ENCODE data around the gene NTN1. TPM values are rescaled to one million over a fixed set of nuclear protein-coding genes. Genes with fewer than 3 reads are reported as not detected.

The NTN1 gene
- polyA plus RNA-seq, 3 donors = 0.03 to 0.04 TPM; not detected in 1

DNA sequence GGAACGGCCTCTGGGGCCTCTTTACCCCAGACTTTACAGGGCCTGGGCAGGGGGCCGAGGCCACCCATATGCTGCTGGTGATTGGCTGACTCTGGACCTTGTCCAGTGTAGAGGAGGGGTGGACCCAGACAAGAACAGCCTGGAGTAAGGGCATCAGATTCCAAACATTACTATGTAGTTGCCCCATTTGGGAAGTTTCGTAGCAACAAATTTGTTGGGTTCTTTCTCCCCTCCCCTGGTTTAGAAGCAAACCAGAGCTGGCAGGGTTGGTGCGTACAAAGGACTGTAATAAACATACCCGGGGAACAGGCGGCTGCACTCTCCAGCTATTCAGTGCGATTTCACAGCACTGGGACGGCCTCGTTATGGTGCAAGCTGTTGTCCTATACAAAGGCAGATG lies 145.5 kb downstream of the NTN1 start:
- intact Hi-C loops (cut with micrococcal nuclease) = no loop called here
- H3K27me3 ChIP-seq (ENCODE audit: control insufficient read depth in 2 of 2, insufficient read depth in 2 of 2, low read length in 2 of 2) = no peaks in the 10 kb centered on the region
- Mint-ChIP-seq H3K27ac (peak overlapping the region in 1 of 7 donors; percentile 38), H3K4me1 (no peaks in the 10 kb centered on the region), H3K9me3 (peaks cover 0 to 2% (median 0%) of the 10 kb centered on the region in 7 donors), H3K27me3 (ENCODE audit: low read depth in 3 of 3) (peaks cover 0 to 5% (median 2%) of the 10 kb centered on the region in 3 donors), H3K4me3 (no peak overlapping the region), H3K36me3 (no peaks in the 10 kb centered on the region)
- H3K4me3 ChIP-seq (replicated peaks in 1 of 3; ENCODE audit: low read depth in 2 of 3, low read length in 3 of 3) = no peak overlapping the region
- no peak overlapping the region for H3K27ac ChIP-seq (ENCODE audit: low read depth in 1 of 2, low read length in 2 of 2)
- no peaks in the 10 kb centered on the region for H4K20me1 ChIP-seq (ENCODE audit: insufficient read depth, low read length)
- H3K36me3 ChIP-seq (replicated peaks in 1 of 2; ENCODE audit: control insufficient read depth in 1 of 2, insufficient read depth in 2 of 2, low read length in 2 of 2) = no peaks in the 10 kb centered on the region
- no peaks in the 10 kb centered on the region for H3K79me2 ChIP-seq (ENCODE audit: insufficient read depth, low read length)
- H3K4me1 ChIP-seq (ENCODE audit: control insufficient read depth in 1 of 2, insufficient read depth in 2 of 2, low read length in 2 of 2) = no peaks in the 10 kb centered on the region
- no peak overlapping the region for H3K4me2 ChIP-seq (replicated peaks; ENCODE audit: extremely low read depth, low read length, poor library complexity, severe bottlenecking)
- 98% methylated on average over 6 of the region's 9 CpGs for WGBS (ENCODE audit: insufficient coverage)
- no peak overlapping the region for H3K9ac ChIP-seq (ENCODE audit: insufficient read depth, low read length, poor library complexity, severe bottlenecking)
- H3K9me3 ChIP-seq (replicated peaks in 1 of 2; ENCODE audit: control insufficient read depth in 1 of 2, insufficient read depth in 1 of 2, low read length in 2 of 2) = no peaks in the 10 kb centered on the region
- H2AFZ ChIP-seq (ENCODE audit: insufficient read depth, low read depth, low read length, poor library complexity, severe bottlenecking) = no peak overlapping the region
- TF ChIP-seq, protein P1, sequence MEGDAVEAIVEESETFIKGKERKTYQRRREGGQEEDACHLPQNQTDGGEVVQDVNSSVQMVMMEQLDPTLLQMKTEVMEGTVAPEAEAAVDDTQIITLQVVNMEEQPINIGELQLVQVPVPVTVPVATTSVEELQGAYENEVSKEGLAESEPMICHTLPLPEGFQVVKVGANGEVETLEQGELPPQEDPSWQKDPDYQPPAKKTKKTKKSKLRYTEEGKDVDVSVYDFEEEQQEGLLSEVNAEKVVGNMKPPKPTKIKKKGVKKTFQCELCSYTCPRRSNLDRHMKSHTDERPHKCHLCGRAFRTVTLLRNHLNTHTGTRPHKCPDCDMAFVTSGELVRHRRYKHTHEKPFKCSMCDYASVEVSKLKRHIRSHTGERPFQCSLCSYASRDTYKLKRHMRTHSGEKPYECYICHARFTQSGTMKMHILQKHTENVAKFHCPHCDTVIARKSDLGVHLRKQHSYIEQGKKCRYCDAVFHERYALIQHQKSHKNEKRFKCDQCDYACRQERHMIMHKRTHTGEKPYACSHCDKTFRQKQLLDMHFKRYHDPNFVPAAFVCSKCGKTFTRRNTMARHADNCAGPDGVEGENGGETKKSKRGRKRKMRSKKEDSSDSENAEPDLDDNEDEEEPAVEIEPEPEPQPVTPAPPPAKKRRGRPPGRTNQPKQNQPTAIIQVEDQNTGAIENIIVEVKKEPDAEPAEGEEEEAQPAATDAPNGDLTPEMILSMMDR (IDR thresholded peaks at IDR 0.05) = no peak
- no peak for DNase-seq

DNA sequence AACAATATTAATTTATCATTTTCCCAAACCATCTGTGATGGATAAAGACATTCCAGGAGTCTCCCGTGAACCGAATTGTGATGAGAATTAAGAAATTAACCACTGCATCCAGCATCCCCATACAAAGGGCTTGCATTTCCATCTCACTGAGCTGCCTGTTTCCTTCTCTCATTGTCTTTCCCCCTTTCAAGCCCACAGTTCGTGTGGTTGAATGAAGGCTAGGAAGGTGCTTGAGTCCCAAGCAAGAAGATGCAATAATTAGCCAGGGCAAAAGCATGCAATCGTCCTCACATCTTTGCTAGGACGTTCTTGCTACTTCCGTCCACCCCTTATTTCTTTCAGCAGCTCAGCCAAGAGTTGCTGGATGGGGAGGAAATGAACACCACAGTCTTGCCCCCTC lies 146.1 kb downstream of the NTN1 start:
- Mint-ChIP-seq H3K36me3 (no peaks in the 10 kb centered on the region), H3K9me3 (peaks cover 0 to 3% (median 0%) of the 10 kb centered on the region in 7 donors), H3K4me3 (no peak overlapping the region), H3K27ac (no peak overlapping the region), H3K4me1 (no peaks in the 10 kb centered on the region), H3K27me3 (ENCODE audit: low read depth in 3 of 3) (peaks cover 0 to 5% (median 2%) of the 10 kb centered on the region in 3 donors)
- H3K4me3 ChIP-seq (replicated peaks in 1 of 3; ENCODE audit: low read depth in 2 of 3, low read length in 3 of 3) = no peak overlapping the region
- intact Hi-C loops (cut with micrococcal nuclease) = no loop called here
- WGBS (ENCODE audit: insufficient coverage) = 80% methylated on average over 1 of the region's 6 CpGs
- no peaks in the 10 kb centered on the region for H3K9me3 ChIP-seq (replicated peaks in 1 of 2; ENCODE audit: control insufficient read depth in 1 of 2, insufficient read depth in 1 of 2, low read length in 2 of 2)
- no peaks in the 10 kb centered on the region for H3K79me2 ChIP-seq (ENCODE audit: insufficient read depth, low read length)
- DNase-seq = no peak
- TF ChIP-seq, protein P1 (IDR thresholded peaks at IDR 0.05) = no peak
- no peaks in the 10 kb centered on the region for H3K27me3 ChIP-seq (ENCODE audit: control insufficient read depth in 2 of 2, insufficient read depth in 2 of 2, low read length in 2 of 2)
- no peak overlapping the region for H2AFZ ChIP-seq (ENCODE audit: insufficient read depth, low read depth, low read length, poor library complexity, severe bottlenecking)
- H3K4me2 ChIP-seq (replicated peaks; ENCODE audit: extremely low read depth, low read length, poor library complexity, severe bottlenecking) = no peak overlapping the region
- no peaks in the 10 kb centered on the region for H3K36me3 ChIP-seq (replicated peaks in 1 of 2; ENCODE audit: control insufficient read depth in 1 of 2, insufficient read depth in 2 of 2, low read length in 2 of 2)
- H4K20me1 ChIP-seq (ENCODE audit: insufficient read depth, low read length) = no peaks in the 10 kb centered on the region
- H3K9ac ChIP-seq (ENCODE audit: insufficient read depth, low read length, poor library complexity, severe bottlenecking) = no peak overlapping the region
- H3K27ac ChIP-seq (ENCODE audit: low read depth in 1 of 2, low read length in 2 of 2) = no peak overlapping the region
- no peaks in the 10 kb centered on the region for H3K4me1 ChIP-seq (ENCODE audit: control insufficient read depth in 1 of 2, insufficient read depth in 2 of 2, low read length in 2 of 2)
